GM04504 (cell line): ENCODE data around the gene S100A5.
A peak's percentile ranks its signal among the peaks of the same experiment; 100 is the strongest.
"Not testable (repeated sequence)": the region's sequence is repeated elsewhere in the genome, so short reads cannot be mapped to it uniquely, and the experiment has no call there.

ENCODE experiments used
- DNase-seq: peaks from one replicate; pipeline ENCODE4 v3.0.0-alpha.2; 2012; ENCODE audit warnings: low read depth

Gene S100A5

GRCh38 chr1:153532769-153533599 is 7.8 kb downstream of the S100A5 start:
- peak; percentile 80 for DNase-seq

GRCh38 chr1:153532181-153532580 is 8.6 kb downstream of the S100A5 start:
- no peak for DNase-seq

GRCh38 chr1:153531638-153532037 is 9.1 kb downstream of the S100A5 start:
- DNase-seq: no peak

GRCh38 chr1:153527683-153528040 is 13.1 kb downstream of the S100A5 start:
- no peak for DNase-seq

- DNase-seq: no peak
Observed at GRCh38 chr1:153527023-153527682, 13.6 kb downstream of the S100A5 start.

GRCh38 chr1:153526132-153526543 is 14.6 kb downstream of the S100A5 start:
- no peak for DNase-seq

GRCh38 chr1:153525088-153525728 is 15.5 kb downstream of the S100A5 start:
- no peak for DNase-seq

GRCh38 chr1:153522353-153523048 is 18.2 kb downstream of the S100A5 start:
- not testable (repeated sequence) for DNase-seq

- DNase-seq: not testable (repeated sequence)
Observed at GRCh38 chr1:153521808-153522207, 18.9 kb downstream of the S100A5 start.

GRCh38 chr1:153520818-153521476 is 19.8 kb downstream of the S100A5 start:
- DNase-seq: no peak

GRCh38 chr1:153520137-153520691 is 20.5 kb downstream of the S100A5 start:
- not testable (repeated sequence) for DNase-seq

GRCh38 chr1:153519242-153519641 is 21.5 kb downstream of the S100A5 start:
- no peak for DNase-seq

GRCh38 chr1:153515504-153516394 is 25.0 kb downstream of the S100A5 start:
- no peak for DNase-seq

- no peak for DNase-seq
Observed at GRCh38 chr1:153513666-153514065, 27.1 kb downstream of the S100A5 start.

GRCh38 chr1:153513023-153513422 is 27.7 kb downstream of the S100A5 start:
- no peak for DNase-seq

GRCh38 chr1:153510984-153511410 is 29.7 kb downstream of the S100A5 start:
- no peak for DNase-seq

GRCh38 chr1:153509729-153510354 is 30.9 kb downstream of the S100A5 start:
- no peak for DNase-seq

GRCh38 chr1:153509036-153509435 is 31.7 kb downstream of the S100A5 start:
- DNase-seq: no peak

- no peak for DNase-seq
Observed at GRCh38 chr1:153507926-153508583, 32.7 kb downstream of the S100A5 start.
